Astrocyte of the cerebellum (primary cell): Measurements from ENCODE around the gene EPB41L3.

Experiments
- DNase-seq: peaks from one replicate; pipeline ENCODE4 v3.0.0-alpha.2; 2011; ENCODE audit warnings: low read depth
- H3K4me3 ChIP-seq: 2 replicates; pipeline ENCODE4 v1.5.1; 2011; ENCODE audit warnings: mild to moderate bottlenecking, low read depth, low read length, moderate library complexity
- in situ Hi-C: cut with HindIII; loops from 2 replicates; pipeline ENCODE4 v1.10.0; 2017; ENCODE audit warnings: low sequenced_read_pairs
- TF ChIP-seq, protein P1 (sequence below): IDR thresholded peaks from 2 replicates; pipeline ENCODE4 v1.5.1; 2012; ENCODE audit warnings: low read length, low read depth, moderate library complexity, mild to moderate bottlenecking; ENCODE audit errors: missing control alignments

The EPB41L3 gene

DNA sequence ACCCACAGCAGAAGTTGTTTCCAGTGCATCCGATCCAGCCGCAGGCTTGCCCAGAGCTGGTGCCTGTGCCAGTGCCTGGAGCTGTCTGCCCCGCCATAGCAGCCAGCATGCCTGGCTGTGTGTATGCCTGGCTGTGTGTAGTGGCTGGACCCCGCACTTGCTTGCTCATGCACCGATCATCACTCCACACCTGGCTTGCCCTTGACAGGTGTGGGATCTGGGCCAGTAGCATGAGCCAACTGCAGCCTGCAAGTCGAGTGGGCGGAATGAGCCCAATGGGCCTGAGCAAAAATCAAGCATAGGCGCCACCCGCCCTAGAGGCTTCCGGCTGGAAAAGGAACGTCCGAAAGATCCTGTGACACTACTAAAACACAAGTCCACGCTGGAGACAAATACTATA is 74.5 kb downstream of the EPB41L3 start:
- H3K4me3 ChIP-seq = no peak overlapping the region
- in situ Hi-C loops = no loop called here
- DNase-seq = no peak
- TF ChIP-seq, protein P1, sequence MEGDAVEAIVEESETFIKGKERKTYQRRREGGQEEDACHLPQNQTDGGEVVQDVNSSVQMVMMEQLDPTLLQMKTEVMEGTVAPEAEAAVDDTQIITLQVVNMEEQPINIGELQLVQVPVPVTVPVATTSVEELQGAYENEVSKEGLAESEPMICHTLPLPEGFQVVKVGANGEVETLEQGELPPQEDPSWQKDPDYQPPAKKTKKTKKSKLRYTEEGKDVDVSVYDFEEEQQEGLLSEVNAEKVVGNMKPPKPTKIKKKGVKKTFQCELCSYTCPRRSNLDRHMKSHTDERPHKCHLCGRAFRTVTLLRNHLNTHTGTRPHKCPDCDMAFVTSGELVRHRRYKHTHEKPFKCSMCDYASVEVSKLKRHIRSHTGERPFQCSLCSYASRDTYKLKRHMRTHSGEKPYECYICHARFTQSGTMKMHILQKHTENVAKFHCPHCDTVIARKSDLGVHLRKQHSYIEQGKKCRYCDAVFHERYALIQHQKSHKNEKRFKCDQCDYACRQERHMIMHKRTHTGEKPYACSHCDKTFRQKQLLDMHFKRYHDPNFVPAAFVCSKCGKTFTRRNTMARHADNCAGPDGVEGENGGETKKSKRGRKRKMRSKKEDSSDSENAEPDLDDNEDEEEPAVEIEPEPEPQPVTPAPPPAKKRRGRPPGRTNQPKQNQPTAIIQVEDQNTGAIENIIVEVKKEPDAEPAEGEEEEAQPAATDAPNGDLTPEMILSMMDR = no peak

DNA sequence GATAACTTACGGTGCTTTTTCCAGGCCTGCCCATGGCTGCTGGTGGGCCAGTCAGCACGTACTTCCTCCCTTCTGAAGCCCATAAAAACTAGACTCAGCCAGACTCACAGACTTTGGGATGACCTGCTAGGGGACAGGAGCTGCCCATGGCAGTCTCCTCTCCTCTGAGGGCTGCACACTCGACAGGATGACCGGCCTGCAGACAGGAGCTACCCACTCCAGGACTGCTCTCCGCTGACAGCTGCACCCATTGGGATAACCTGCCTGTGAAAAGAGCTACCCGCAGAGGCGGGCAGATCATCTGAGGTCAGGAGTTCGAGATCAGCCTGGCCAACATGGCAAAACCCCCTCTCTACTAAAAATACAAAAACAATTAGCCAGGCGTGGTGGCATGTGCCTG is 75.4 kb downstream of the EPB41L3 start:
- in situ Hi-C loops = no loop called here
- no peak for DNase-seq
- no peak overlapping the region for H3K4me3 ChIP-seq
- TF ChIP-seq, protein P1 = no peak

DNA sequence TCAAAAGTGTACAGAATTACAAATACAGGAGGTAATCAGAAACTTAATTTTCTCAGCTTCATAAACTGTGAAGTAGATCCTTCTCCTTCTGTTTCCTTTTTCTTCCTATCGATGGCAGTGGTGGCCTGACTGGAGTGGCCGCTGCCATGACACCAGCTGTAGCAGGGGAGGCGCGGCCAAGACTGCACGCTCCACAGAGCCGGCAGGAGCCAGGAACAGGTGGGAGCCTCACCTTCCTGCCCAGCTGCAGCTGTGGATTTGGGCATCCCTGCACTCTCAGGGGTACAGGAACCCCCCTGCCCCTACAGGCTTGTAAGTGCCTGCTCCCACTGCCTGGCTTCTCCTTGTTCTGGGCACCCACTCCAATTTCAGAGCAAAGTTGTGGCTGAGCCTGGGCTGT is 76.1 kb downstream of the EPB41L3 start:
- no peak for DNase-seq
- no peak overlapping the region for H3K4me3 ChIP-seq
- TF ChIP-seq, protein P1 = no peak
- in situ Hi-C loops = no loop called here

DNA sequence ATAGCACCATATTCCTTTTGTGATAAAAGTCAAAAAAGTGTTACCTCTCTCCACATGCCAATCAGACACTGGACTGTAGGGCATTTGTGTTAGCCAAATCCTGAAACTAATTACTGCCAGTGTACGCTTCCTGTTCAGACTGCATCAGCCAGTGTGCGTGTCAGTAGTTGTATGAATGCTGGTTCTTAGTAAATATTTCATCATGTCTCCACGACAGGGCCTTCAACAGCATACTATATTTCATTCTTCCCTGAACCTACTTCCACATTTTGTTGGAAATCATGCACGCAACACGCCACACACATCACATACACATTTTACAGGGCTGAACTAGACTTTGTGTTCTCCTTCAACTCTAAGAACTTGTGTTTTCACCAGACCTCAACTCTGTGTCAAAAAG is 77.5 kb downstream of the EPB41L3 start:
- in situ Hi-C loops = no loop called here
- DNase-seq = no peak
- TF ChIP-seq, protein P1 = no peak
- no peak overlapping the region for H3K4me3 ChIP-seq

DNA sequence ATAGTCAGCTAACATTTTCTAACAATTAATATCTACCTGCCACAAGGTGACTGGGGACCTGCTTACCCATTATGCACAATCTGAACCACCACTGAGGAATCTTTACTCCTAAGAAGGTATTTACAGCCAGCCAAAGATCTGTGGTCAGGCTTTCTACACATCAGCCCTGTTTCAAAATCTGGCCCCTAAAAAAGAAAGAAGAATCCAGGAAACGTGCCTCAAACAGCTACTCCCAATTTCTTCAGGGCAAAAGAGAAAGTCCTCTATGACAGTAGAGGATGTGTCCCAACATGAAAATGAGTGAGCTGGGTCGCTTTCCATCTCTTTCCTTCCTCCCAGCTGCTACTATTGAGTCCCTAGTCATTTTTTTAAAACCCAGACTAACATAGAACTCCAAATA is 79.5 kb downstream of the EPB41L3 start:
- in situ Hi-C loops = no loop called here
- H3K4me3 ChIP-seq = no peak overlapping the region
- TF ChIP-seq, protein P1 = no peak
- no peak for DNase-seq

DNA sequence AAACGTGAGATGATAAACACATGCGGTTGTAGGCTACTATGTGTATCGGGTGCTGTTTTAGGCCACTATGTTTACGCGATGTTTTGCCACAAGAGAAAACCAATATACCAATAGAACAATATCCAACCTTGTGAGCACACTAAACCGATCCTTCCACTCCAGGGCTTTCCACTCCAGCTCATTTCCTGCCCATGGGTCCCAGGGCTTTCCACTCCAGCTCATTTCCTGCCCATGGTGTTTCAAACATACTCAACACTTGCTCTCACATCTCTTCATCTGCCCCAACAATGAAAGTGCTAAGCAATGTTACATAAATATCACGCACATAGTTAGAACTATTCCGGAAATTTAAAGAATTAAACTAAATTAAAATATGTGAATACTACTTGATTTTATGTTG is 80.0 kb downstream of the EPB41L3 start:
- H3K4me3 ChIP-seq = no peak overlapping the region
- DNase-seq = no peak
- TF ChIP-seq, protein P1 = no peak
- in situ Hi-C loops = no loop called here

DNA sequence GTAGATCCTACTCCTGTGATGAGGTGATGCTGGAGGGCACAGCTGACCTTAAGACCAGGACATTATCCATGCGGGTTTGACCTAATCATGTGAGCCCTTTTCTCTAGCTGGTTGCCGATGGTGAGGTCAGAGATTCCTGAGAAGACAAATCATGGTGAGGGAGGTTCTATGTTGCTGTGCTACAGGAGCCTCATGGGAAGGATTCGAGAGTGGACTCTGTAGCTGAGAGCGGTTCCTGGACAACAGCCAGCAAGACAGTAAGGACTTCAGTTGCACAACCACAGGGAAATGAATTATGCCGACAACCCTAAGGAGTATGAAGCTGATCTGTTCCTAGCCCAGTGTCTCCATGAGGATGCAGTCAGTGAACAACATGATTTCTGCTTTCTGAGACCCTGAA is 80.4 kb downstream of the EPB41L3 start:
- no peak overlapping the region for H3K4me3 ChIP-seq
- in situ Hi-C loops = no loop called here
- DNase-seq = no peak
- TF ChIP-seq, protein P1 = no peak
